ENCODE data around the gene PPP2R5E. TPM values are rescaled to one million over a fixed set of nuclear protein-coding genes. Genes with fewer than 3 reads are reported as not detected.

The PPP2R5E gene
- total and polyA plus RNA-seq, 10 of the 15 experiments (the other 5 are each of a cell fraction or from before 2014, with no cell fraction given): 11.4 to 56.2 (median 22.7) TPM

GRCh38 chr14:63515240-63515639 lies 27.9 kb downstream of the PPP2R5E start:
- WGBS (ENCODE audit: insufficient coverage, insufficient replicate concordance, low lambda C conversion rate, missing lambda C conversion rate): 84% methylated on average over 4 of the region's 4 CpGs
- no peak for ATAC-seq
- H2AFZ ChIP-seq (ENCODE audit: control insufficient read depth, low read depth, low read length): no peak overlapping the region
- TF ChIP-seq NBN (IDR thresholded peaks at IDR 0.05): no peak
- TF ChIP-seq ZSCAN29 (IDR thresholded peaks at IDR 0.05): no peak
- no peak for TF ChIP-seq PKNOX1 (IDR thresholded peaks at IDR 0.05)
- no peak for TF ChIP-seq PML (IDR thresholded peaks at IDR 0.05; ENCODE audit: low read length)
- TF ChIP-seq PAX5 (IDR thresholded peaks at IDR 0.05; ENCODE audit: borderline replicate concordance, low read depth, low read length): no peak
- no peak for TF ChIP-seq PRDM15 (CRISPR knock-in tag; IDR thresholded peaks at IDR 0.05)
- TF ChIP-seq TCF7 (IDR thresholded peaks at IDR 0.05; ENCODE audit: borderline replicate concordance): no peak
- no peak for TF ChIP-seq NR2C2 (IDR thresholded peaks at IDR 0.05; ENCODE audit: borderline replicate concordance, control insufficient read depth, insufficient read length, low read depth)
- no peak for TF ChIP-seq JUND (IDR thresholded peaks at IDR 0.05; ENCODE audit: low read depth, low read length)
- TF ChIP-seq E2F8 (IDR thresholded peaks at IDR 0.05; ENCODE audit: low read depth, partially characterized antibody): no peak
- no peak for TF ChIP-seq SREBF2 (IDR thresholded peaks at IDR 0.05; ENCODE audit: low read length)
- no peak for TF ChIP-seq BHLHE40 (IDR thresholded peaks at IDR 0.05; ENCODE audit: borderline replicate concordance in 1 of 2, low read depth in 2 of 2, low read length in 1 of 2)
- no peak for TF ChIP-seq USF1 (IDR thresholded peaks at IDR 0.05; ENCODE audit: borderline replicate concordance, extremely low read length, insufficient read depth, low read depth, low read length)

More at GRCh38 chr14:63515240-63515639, 27.9 kb downstream of the PPP2R5E start:
- ChIA-PET SMC1A (ENCODE audit: uncharacterized antibody, unreplicated experiment) (interaction anchor here (0.7 to 1.9 kb wide), 8 partner anchors 10 to 126 kb away, joined by 3 to 7 read pairs (median 4); no protein-coding TSS in a partner anchor), POLR2A (interaction anchor here (1.0 kb wide), 1 partner anchor 28 kb away, joined by 3 read pairs; the partner anchor contains the start of gene PPP2R5E), RAD21 (ENCODE audit: unreplicated experiment) (interaction anchor here (0.6 to 1.1 kb wide), 3 partner anchors 12 to 75 kb away, joined by 3 to 5 read pairs (median 3); no protein-coding TSS in a partner anchor), CTCF (interaction anchor here (0.7 to 1.3 kb wide), 5 partner anchors 26 to 126 kb away, joined by 3 to 4 read pairs (median 3); partner anchors contain the start of gene PPP2R5E)
- no peaks in the 10 kb centered on the region for H3K9me3 ChIP-seq (replicated peaks; ENCODE audit: control insufficient read depth, insufficient read depth, low read length)
- no peak overlapping the region for H3K4me2 ChIP-seq (ENCODE audit: control insufficient read depth, insufficient read depth)
- DNase-seq (ENCODE audit: low read depth, low spot score) (no peak), FAIRE-seq (no peak)
- no TSS peak for BruUV-seq (replicated peaks)
- H3K9ac ChIP-seq (ENCODE audit: control insufficient read depth, insufficient read depth, low read length): no peak overlapping the region
- peaks cover 66% of the 10 kb centered on the region for H3K79me2 ChIP-seq (ENCODE audit: control insufficient read depth, insufficient read depth, low read length)
- no peak overlapping the region for H3K27ac ChIP-seq (ENCODE audit: control insufficient read depth, insufficient read depth)
- intact Hi-C loops (cut with micrococcal nuclease; ENCODE audit: unreplicated experiment) (no loop called here), in situ Hi-C loops (cut with MboI) (no loop called here)
- H3K4me1 ChIP-seq (ENCODE audit: control insufficient read depth, insufficient read depth, low read length): peaks cover 14% of the 10 kb centered on the region
- no peaks in the 10 kb centered on the region; a peak in 1 of 4 replicates for H3K36me3 ChIP-seq (ENCODE audit: control insufficient read depth in 2 of 2, insufficient read depth in 2 of 2, low read length in 1 of 2)
- no peaks in the 10 kb centered on the region for H4K20me1 ChIP-seq (ENCODE audit: control insufficient read depth, insufficient read depth)
- H3K27me3 ChIP-seq (replicated peaks in 1 of 2; ENCODE audit: control insufficient read depth in 2 of 2, insufficient read depth in 2 of 2, low read length in 1 of 2): no peaks in the 10 kb centered on the region
- H3K4me3 ChIP-seq: no peak overlapping the region

All from GM12878 (cell line).